Heart left ventricle (tissue), 16 donors: ENCODE measurements around the gene VPS39. TPM values are rescaled to one million over a fixed set of nuclear protein-coding genes. Genes with fewer than 3 reads are reported as not detected.

Experiments
- ATAC-seq, 4 donors: fragments of 200-7000 bp; cut with Tn5 transposase; one replicate each; pipeline ENCODE4 v1.9.1; 2020 to 2022; ENCODE audit warnings: moderate library complexity in 4 of 4, mild to moderate bottlenecking in 3 of 4, moderate number of reproducible peaks in 1 of 4
- DNase-seq, 5 donors: peaks; one replicate each; pipeline ENCODE4 v3.0.0-alpha.2; 2020
- H3K27ac ChIP-seq, 12 donors: fragments of 200-600 bp; sonication (generic) in 4 of 12; one replicate each; pipeline versions ENCODE4 v1.5.0 to v1.8.0; 2016 to 2022; ENCODE audit warnings: mild to moderate bottlenecking in 2 of 12
- H3K27me3 ChIP-seq, 9 donors: fragments of 200-600 bp; sonication (generic) in 2 of 9; one replicate each; pipeline versions ENCODE4 v1.5.1 to v1.8.0; 2016 to 2022; ENCODE audit warnings: mild to moderate bottlenecking in 3 of 9
- H3K36me3 ChIP-seq, 9 donors: fragments of 200-600 bp; sonication (generic) in 2 of 9; one replicate each; pipeline versions ENCODE4 v1.5.0 to v1.8.0; 2018 to 2022; ENCODE audit warnings: mild to moderate bottlenecking in 2 of 9
- H3K4me1 ChIP-seq, 12 donors: fragments of 200-600 bp; sonication (generic) in 4 of 12; one replicate each; pipeline versions ENCODE4 v1.5.0 to v1.8.0; 2016 to 2022; ENCODE audit warnings: mild to moderate bottlenecking in 3 of 12
- H3K4me3 ChIP-seq, 12 donors: fragments of 200-600 bp; sonication (generic) in 4 of 12; one replicate each; pipeline versions ENCODE4 v1.5.0 to v1.8.0; 2017 to 2022; ENCODE audit warnings: mild to moderate bottlenecking in 9 of 12, moderate library complexity in 4 of 12
- H3K9me3 ChIP-seq, 12 donors: fragments of 200-600 bp; sonication (generic) in 4 of 12; one replicate each; pipeline versions ENCODE4 v1.5.0 to v1.8.0; 2016 to 2022; ENCODE audit warnings: mild to moderate bottlenecking in 1 of 12
- POLR2A ChIP-seq, 2 donors: fragments of 450-650 bp; IDR thresholded peaks; one replicate each; pipeline ENCODE4 v1.6.1; 2017; ENCODE audit warnings: antibody characterized with exemption in 2 of 2, mild to moderate bottlenecking in 2 of 2, moderate library complexity in 2 of 2
- WGBS, 4 donors: extraction: QIAGEN DNeasy Blood & Tissue Kit in 2 of 4; methylation state at CpG; one replicate each; pipeline versions ENCODE4 v1.1.5 to v1.1.7; 2013 to 2018; 5-methylcytosine and 5-hydroxymethylcytosine counted together
- intact Hi-C, 10 donors: fragments of 100-400 bp; cut with DNase I; formaldehyde crosslinking; loops; one replicate each; pipeline versions ENCODE4 v1.11.1 to v1.14.2; 2022
- long read RNA-seq, 3 donors: library from polyadenylated mRNA; unstranded; transcript quantifications; one replicate each; pipeline ENCODE4 v2.0.0, GENCODE V29; 2020 to 2021
- polyA plus RNA-seq, 2 donors: library from polyadenylated mRNA; stranded (reverse); fragments of 200-250 nt; gene quantifications; one replicate each; pipeline ENCODE4 v1.2.3, GENCODE V29; 2013
- total RNA-seq, 9 donors: library from RNA; depleted of rRNA in 2 of 9; stranded (reverse); fragments of >200 nt in 2 of 9; fragmentation: NEBNext Ultra II Directional in 3 of 9; extraction: Animal tissue kit (Norgen Biotek cat#: 25700) in 3 of 9; gene quantifications; one replicate each; pipeline versions ENCODE4 v1.1.0 to v1.2.4, GENCODE V29; 2016 to 2023
- TF ChIP-seq, protein P1 (sequence below), 12 donors: fragments of 200-600 bp; sonication (generic) in 4 of 12; IDR thresholded peaks; one replicate each; pipeline versions ENCODE4 v1.5.0 to v1.8.0; 2018 to 2022; ENCODE audit warnings: antibody characterized with exemption in 12 of 12, mild to moderate bottlenecking in 5 of 12
- donor health status: ischemic (EF 13 %, LVEDD 7.1; RV severe dilation, severe dysfunction).
- donor health status: healthy with polysubstance abuse.
- donor health status: DM: no; HTN: yes; CAD: no.
- donor health status: DM: no; HTN: no; CAD: no.
- donor health status: ischemic (EF 25% LVEDD 6.9; RV normal size, moderate dysfunction).
- donor health status: ischemic (EF 25% LVEDD 5.7; RV mildly dilated, moderate dysfunction).
- donor health status: healthy.
- donor health status: DM: yes; HTN: yes; CAD: no.
- donor health status: ischemic (EF 35%, LVEDD 5.7; RV mildly dilated, moderate dysfunction).
- donor health status: nonischemic (EF 11% LVEDD 7.7; RV severe dilation, severe dysfunction).
- donor health status: DM: yes; HTN: yes; CAD: no.
- donor health status: PGD.
- donor health status: ischemic (EF 29% LVEDD 5.4; RV normal size, mild dysfunction).
- donor health status: nonischemic (EF 23%, LVEDD 6.1; RV moderate dilation, normal function).

VPS39 gene, protein sequence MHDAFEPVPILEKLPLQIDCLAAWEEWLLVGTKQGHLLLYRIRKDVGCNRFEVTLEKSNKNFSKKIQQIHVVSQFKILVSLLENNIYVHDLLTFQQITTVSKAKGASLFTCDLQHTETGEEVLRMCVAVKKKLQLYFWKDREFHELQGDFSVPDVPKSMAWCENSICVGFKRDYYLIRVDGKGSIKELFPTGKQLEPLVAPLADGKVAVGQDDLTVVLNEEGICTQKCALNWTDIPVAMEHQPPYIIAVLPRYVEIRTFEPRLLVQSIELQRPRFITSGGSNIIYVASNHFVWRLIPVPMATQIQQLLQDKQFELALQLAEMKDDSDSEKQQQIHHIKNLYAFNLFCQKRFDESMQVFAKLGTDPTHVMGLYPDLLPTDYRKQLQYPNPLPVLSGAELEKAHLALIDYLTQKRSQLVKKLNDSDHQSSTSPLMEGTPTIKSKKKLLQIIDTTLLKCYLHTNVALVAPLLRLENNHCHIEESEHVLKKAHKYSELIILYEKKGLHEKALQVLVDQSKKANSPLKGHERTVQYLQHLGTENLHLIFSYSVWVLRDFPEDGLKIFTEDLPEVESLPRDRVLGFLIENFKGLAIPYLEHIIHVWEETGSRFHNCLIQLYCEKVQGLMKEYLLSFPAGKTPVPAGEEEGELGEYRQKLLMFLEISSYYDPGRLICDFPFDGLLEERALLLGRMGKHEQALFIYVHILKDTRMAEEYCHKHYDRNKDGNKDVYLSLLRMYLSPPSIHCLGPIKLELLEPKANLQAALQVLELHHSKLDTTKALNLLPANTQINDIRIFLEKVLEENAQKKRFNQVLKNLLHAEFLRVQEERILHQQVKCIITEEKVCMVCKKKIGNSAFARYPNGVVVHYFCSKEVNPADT
- total RNA-seq (10 to 100 TPM; 37.1 to 59.9 (median 48.2) TPM), polyA plus RNA-seq (10 to 100 TPM; 33.8 to 33.9 TPM)
- long read RNA-seq, donor 1, full-length matches to known transcripts, result 88 of 124 reads
- long read RNA-seq, donor 1, partial matches to known transcripts, result 28 of 124 reads
- long read RNA-seq, donor 1, other reads (novel, unspliced or antisense), result 8 of 124 reads
- long read RNA-seq, donor 2, full-length matches to known transcripts, result 112 of 153 reads
- long read RNA-seq, donor 2, partial matches to known transcripts, result 23 of 153 reads
- long read RNA-seq, donor 2, other reads (novel, unspliced or antisense), result 18 of 153 reads
- long read RNA-seq, donor 3, full-length matches to known transcripts, result 65 of 95 reads
- long read RNA-seq, donor 3, partial matches to known transcripts, result 19 of 95 reads
- long read RNA-seq, donor 3, other reads (novel, unspliced or antisense), result 11 of 95 reads

DNA sequence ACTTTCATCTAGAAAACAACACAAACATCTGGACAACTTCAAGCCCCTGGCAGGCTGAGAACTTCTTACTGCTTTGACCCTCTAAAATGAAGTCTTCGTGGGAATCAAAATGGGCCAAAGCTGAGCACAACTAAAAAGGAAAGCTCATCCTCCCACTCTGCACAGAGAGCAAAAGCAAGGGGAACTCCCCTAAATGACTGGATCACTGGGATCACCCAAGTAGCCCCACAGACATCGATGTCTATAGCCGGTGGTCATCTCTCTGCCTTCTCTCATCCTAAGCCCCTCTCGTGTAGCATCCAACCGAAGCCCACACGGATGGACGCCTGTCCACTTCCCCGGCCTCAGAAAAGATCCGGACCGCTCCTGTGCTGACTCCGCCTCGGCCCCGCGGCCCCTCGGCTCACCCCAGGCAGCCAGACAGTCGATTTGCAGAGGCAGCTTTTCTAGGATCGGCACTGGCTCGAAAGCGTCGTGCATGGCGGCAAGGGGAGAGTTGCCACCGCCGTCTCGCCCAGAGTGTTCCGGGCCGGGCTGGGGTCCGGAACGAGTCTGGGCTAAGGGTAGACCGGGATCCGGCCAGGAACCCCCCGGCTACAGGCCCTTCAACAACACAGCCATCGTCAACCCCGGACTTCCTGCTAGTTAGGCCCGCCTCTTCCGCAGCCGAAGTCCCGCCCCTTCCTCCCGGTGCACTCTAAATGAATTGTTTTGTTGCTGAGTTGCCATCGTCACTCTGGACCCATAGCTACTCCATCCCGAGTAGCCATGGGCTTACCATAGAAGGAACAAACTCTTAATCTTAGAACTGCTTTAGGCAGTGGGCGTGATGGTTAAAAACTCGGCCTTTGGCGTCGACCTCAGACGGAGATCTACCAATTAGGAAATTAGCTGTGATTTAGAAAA, at the start of gene VPS39:
TSS of gene VPS39 (minus strand) at position 631 of the 906 bp plus-strand sequence. CDS start at position 480, 151 bp downstream.
- 1 to 5% (median 3%) methylated on average over 20 to 45 of the region's 45 CpGs for WGBS, 4 donors
- Histone ChIP-seq H3K27ac (peak within 1 kb of the TSS; percentile 3 to 87 (median 78)), H3K4me1 (peaks cover 0 to 35% (median 18%) of the 10 kb centered on the region in 12 donors), H3K4me3 (peak within 1 kb of the TSS; percentile 61 to 98 (median 90)), H3K36me3 (peaks cover 0 to 43% (median 30%) of the 10 kb centered on the region in 9 donors), H3K9me3 (no peaks in the 10 kb centered on the region), H3K27me3 (no peaks in the 10 kb centered on the region)
- intact Hi-C loops, result no loop called here
- TF ChIP-seq, protein P1, sequence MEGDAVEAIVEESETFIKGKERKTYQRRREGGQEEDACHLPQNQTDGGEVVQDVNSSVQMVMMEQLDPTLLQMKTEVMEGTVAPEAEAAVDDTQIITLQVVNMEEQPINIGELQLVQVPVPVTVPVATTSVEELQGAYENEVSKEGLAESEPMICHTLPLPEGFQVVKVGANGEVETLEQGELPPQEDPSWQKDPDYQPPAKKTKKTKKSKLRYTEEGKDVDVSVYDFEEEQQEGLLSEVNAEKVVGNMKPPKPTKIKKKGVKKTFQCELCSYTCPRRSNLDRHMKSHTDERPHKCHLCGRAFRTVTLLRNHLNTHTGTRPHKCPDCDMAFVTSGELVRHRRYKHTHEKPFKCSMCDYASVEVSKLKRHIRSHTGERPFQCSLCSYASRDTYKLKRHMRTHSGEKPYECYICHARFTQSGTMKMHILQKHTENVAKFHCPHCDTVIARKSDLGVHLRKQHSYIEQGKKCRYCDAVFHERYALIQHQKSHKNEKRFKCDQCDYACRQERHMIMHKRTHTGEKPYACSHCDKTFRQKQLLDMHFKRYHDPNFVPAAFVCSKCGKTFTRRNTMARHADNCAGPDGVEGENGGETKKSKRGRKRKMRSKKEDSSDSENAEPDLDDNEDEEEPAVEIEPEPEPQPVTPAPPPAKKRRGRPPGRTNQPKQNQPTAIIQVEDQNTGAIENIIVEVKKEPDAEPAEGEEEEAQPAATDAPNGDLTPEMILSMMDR (IDR thresholded peaks at IDR 0.05), result no peak
- peak in 1 of 2 donors; percentile 80 for TF ChIP-seq POLR2A (IDR thresholded peaks at IDR 0.05)
- ATAC-seq, result peak; percentile 92 to 99 (median 99)
- peak; percentile 83 to 89 (median 87) for DNase-seq

DNA sequence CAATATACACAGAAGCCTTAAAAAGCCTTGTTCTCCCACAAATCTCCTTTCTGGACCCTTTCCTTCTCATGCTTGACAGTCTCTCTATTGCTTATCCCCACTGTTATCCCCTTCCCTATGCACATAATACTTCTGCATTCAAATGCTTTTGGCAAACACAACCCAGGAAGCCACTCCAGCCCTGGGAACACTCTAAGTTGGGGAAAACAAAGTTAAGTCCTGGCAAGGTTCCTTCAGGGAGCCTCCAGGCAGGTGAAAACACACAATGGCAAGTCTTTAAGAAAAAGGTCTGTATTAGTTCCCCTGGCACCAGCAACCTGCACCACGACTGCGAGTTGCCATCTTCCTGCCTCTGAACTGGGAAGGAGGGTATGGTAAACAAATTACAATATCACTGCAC, 45.2 kb upstream of the VPS39 start:
- no peaks in the 10 kb centered on the region for H3K4me1 ChIP-seq
- H3K9me3 ChIP-seq, result peaks cover 0 to 5% (median 0%) of the 10 kb centered on the region in 12 donors
- intact Hi-C loops, result no loop called here
- ATAC-seq, result no peak
- no peak for TF ChIP-seq POLR2A (IDR thresholded peaks at IDR 0.05)
- TF ChIP-seq, protein P1 (IDR thresholded peaks at IDR 0.05), result no peak
- no peak overlapping the region for H3K27ac ChIP-seq
- no peaks in the 10 kb centered on the region for H3K27me3 ChIP-seq
- H3K36me3 ChIP-seq, result peaks cover 0 to 61% (median 51%) of the 10 kb centered on the region in 9 donors
- H3K4me3 ChIP-seq, result no peak overlapping the region
- WGBS, 4 donors, result 90 to 100% (median 94%) methylated on average over 2 of the region's 2 CpGs
- DNase-seq, result no peak

DNA sequence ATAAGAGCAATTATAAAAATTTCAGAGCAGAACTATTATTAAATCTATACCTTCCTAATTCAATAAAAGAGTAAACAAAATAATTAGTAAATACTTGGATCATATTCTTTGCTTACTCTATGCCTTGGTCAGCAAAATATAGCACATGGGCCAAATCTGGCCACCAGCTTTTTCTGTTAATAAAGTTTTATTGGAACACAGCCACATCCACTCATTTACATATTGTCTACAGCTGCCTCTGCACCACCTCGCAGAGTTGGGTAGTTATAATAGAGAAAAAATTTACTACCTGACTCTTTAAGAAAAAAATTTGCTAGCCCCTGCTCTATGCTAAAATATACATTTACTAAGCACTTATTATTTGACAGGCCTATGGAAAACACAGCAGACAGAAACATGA, 32.7 kb upstream of the VPS39 start:
- DNase-seq (no peak), ATAC-seq (no peak)
- TF ChIP-seq POLR2A (IDR thresholded peaks at IDR 0.05), result no peak
- TF ChIP-seq, protein P1 (IDR thresholded peaks at IDR 0.05), result no peak
- Histone ChIP-seq H3K9me3 (no peaks in the 10 kb centered on the region), H3K27ac (no peak overlapping the region), H3K36me3 (peaks cover 0 to 82% (median 67%) of the 10 kb centered on the region in 9 donors), H3K4me1 (no peaks in the 10 kb centered on the region), H3K4me3 (no peak overlapping the region), H3K27me3 (no peaks in the 10 kb centered on the region)
- 91 to 100% (median 98%) methylated on average over 1 of the region's 1 CpG for WGBS, 4 donors
- intact Hi-C loops, result no loop called here
